Neural cell (in vitro differentiated cells): Measurements from ENCODE around the gene PDCD1LG2.

ENCODE experiments used
- CTCF ChIP-seq: fragments of 450-650 bp; IDR thresholded peaks from 2 replicates; pipeline ENCODE4 v1.5.1; 2014; ENCODE audit warnings: antibody characterized with exemption, mild to moderate bottlenecking, moderate library complexity; ENCODE audit not compliant: poor library complexity, severe bottlenecking
- EP300 ChIP-seq: fragments of 450-650 bp; conservative IDR thresholded peaks from 2 replicates; pipeline ENCODE4 v1.6.1; 2014; ENCODE audit warnings: antibody characterized with exemption, mild to moderate bottlenecking, moderate library complexity; ENCODE audit not compliant: poor library complexity, severe bottlenecking
- EZH2 ChIP-seq: fragments of 200-600, 300-800 bp; shearing (Covaris generic), sonication (generic); IDR thresholded peaks from 2 replicates; pipeline ENCODE4 v1.6.1; 2014; ENCODE audit warnings: antibody characterized with exemption, low read length, borderline replicate concordance, mild to moderate bottlenecking; ENCODE audit not compliant: insufficient read depth, poor library complexity, severe bottlenecking
- POLR2AphosphoS5 ChIP-seq: IDR thresholded peaks from 2 replicates; pipeline ENCODE4 v1.6.1; 2012
- TAF1 ChIP-seq: IDR thresholded peaks from 2 replicates; pipeline ENCODE4 v1.6.1; 2012; ENCODE audit warnings: low read depth
- TF ChIP-seq, protein P1 (sequence below): IDR thresholded peaks from 2 replicates; pipeline ENCODE4 v1.6.1; 2012; ENCODE audit warnings: borderline replicate concordance

- TF ChIP-seq CTCF (no peak), EZH2 (no peak), TAF1 (no peak), POLR2AphosphoS5 (no peak), EP300 (no peak)
- TF ChIP-seq, protein P1, sequence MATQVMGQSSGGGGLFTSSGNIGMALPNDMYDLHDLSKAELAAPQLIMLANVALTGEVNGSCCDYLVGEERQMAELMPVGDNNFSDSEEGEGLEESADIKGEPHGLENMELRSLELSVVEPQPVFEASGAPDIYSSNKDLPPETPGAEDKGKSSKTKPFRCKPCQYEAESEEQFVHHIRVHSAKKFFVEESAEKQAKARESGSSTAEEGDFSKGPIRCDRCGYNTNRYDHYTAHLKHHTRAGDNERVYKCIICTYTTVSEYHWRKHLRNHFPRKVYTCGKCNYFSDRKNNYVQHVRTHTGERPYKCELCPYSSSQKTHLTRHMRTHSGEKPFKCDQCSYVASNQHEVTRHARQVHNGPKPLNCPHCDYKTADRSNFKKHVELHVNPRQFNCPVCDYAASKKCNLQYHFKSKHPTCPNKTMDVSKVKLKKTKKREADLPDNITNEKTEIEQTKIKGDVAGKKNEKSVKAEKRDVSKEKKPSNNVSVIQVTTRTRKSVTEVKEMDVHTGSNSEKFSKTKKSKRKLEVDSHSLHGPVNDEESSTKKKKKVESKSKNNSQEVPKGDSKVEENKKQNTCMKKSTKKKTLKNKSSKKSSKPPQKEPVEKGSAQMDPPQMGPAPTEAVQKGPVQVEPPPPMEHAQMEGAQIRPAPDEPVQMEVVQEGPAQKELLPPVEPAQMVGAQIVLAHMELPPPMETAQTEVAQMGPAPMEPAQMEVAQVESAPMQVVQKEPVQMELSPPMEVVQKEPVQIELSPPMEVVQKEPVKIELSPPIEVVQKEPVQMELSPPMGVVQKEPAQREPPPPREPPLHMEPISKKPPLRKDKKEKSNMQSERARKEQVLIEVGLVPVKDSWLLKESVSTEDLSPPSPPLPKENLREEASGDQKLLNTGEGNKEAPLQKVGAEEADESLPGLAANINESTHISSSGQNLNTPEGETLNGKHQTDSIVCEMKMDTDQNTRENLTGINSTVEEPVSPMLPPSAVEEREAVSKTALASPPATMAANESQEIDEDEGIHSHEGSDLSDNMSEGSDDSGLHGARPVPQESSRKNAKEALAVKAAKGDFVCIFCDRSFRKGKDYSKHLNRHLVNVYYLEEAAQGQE = no peak
These were observed 100.2 kb downstream of the PDCD1LG2 start for GRCh38 chr9:5610491-5610890.
